OCI-LY1 (cell line): Measurements from ENCODE around the gene MOCS1.

Source experiments
- H2AFZ ChIP-seq: fragments of 200-600 bp; sonication (generic), shearing (Covaris generic); 2 replicates; pipeline ENCODE4 v1.6.0; 2014; ENCODE audit warnings: antibody characterized with exemption, mild to moderate bottlenecking, low read length
- H3F3A ChIP-seq: fragments of 200-600 bp; sonication (generic), shearing (Covaris generic); 2 replicates; pipeline ENCODE4 v1.6.0; 2014; ENCODE audit warnings: mild to moderate bottlenecking, antibody characterized with exemption, low read length, moderate library complexity; ENCODE audit not compliant: insufficient read depth
- H3K27ac ChIP-seq: fragments of 200-600 bp; sonication (generic); 2 replicates; pipeline ENCODE4 v1.5.1; 2014; ENCODE audit warnings: low read length, mixed run types, mild to moderate bottlenecking, low read depth; ENCODE audit not compliant: poor library complexity, severe bottlenecking
- H3K27me3 ChIP-seq: fragments of 200-600 bp; sonication (generic); 2 replicates; pipeline ENCODE4 v1.6.0; 2014; ENCODE audit warnings: antibody characterized with exemption, mild to moderate bottlenecking, low read length, moderate library complexity; ENCODE audit not compliant: insufficient read depth
- H3K36me3 ChIP-seq: fragments of 200-600 bp; sonication (generic); 2 replicates; pipeline ENCODE4 v1.6.1; 2014; ENCODE audit warnings: mild to moderate bottlenecking, antibody characterized with exemption, low read length, moderate library complexity, mixed read lengths; ENCODE audit not compliant: insufficient read depth
- H3K4me1 ChIP-seq: fragments of 200-600 bp; sonication (generic); 2 replicates; pipeline ENCODE4 v1.5.1; 2014; ENCODE audit warnings: mild to moderate bottlenecking, low read length, moderate library complexity; ENCODE audit not compliant: insufficient read depth, severe bottlenecking
- H3K4me2 ChIP-seq: fragments of 200-600 bp; sonication (generic), shearing (Covaris generic); 2 replicates; pipeline ENCODE4 v1.6.1; 2014; ENCODE audit warnings: low read length
- H3K4me3 ChIP-seq: fragments of 200-600 bp; sonication (generic); 2 replicates; pipeline ENCODE4 v1.5.1; 2014; ENCODE audit warnings: low read length, low read depth, mild to moderate bottlenecking, mixed read lengths; ENCODE audit not compliant: poor library complexity, severe bottlenecking
- H3K79me2 ChIP-seq: fragments of 200-600 bp; shearing (Covaris generic); 2 replicates; pipeline ENCODE4 v1.6.1; 2016; ENCODE audit warnings: mixed run types, low read length, mixed read lengths; ENCODE audit not compliant: insufficient read depth
- H3K9ac ChIP-seq: fragments of 200-600 bp; sonication (generic), shearing (Covaris generic); 2 replicates; pipeline ENCODE4 v1.6.1; 2014; ENCODE audit warnings: mild to moderate bottlenecking, low read length, mixed read lengths
- H3K9me2 ChIP-seq: fragments of 200-600 bp; sonication (generic), shearing (Covaris generic); 2 replicates; pipeline ENCODE4 v1.6.1; 2014; ENCODE audit warnings: low read depth, mild to moderate bottlenecking, low read length, mixed read lengths
- H3K9me3 ChIP-seq: fragments of 200-600 bp; shearing (Covaris generic); 2 replicates; pipeline ENCODE4 v1.6.1; 2014; ENCODE audit warnings: low read length, mixed read lengths
- H4K20me1 ChIP-seq: fragments of 200-600 bp; sonication (generic), shearing (Covaris generic); 2 replicates; pipeline ENCODE4 v1.6.0; 2016; ENCODE audit warnings: mild to moderate bottlenecking, low read length; ENCODE audit not compliant: insufficient read depth
- EZH2 ChIP-seq: fragments of 200-600 bp; sonication (generic), shearing (Covaris generic); IDR thresholded peaks from 2 replicates; pipeline ENCODE4 v1.8.0; 2017; ENCODE audit warnings: borderline replicate concordance, mixed run types, mild to moderate bottlenecking, antibody characterized with exemption, low read length, moderate library complexity, mixed read lengths
- TF ChIP-seq, protein P1 (sequence below): fragments of 200-600 bp; sonication (generic), shearing (Covaris generic); IDR thresholded peaks from 2 replicates; pipeline ENCODE4 v1.5.1; 2017; ENCODE audit warnings: mild to moderate bottlenecking, antibody characterized with exemption, low read length, moderate library complexity, mixed read lengths

MOCS1 gene

GRCh38 chr6:39935241-39935640, 979 bp upstream of the MOCS1 start:
- Histone ChIP-seq H3K27ac (no peak overlapping the region), H3K79me2 (no peaks in the 10 kb centered on the region), H3K9ac (no peak overlapping the region), H3K27me3 (no peaks in the 10 kb centered on the region), H2AFZ (no peak overlapping the region), H3F3A (no peaks in the 10 kb centered on the region), H3K9me3 (no peaks in the 10 kb centered on the region), H3K4me2 (no peak overlapping the region), H4K20me1 (no peaks in the 10 kb centered on the region), H3K4me1 (no peaks in the 10 kb centered on the region), H3K4me3 (no peak overlapping the region), H3K36me3 (no peaks in the 10 kb centered on the region), H3K9me2 (no peaks in the 10 kb centered on the region)
- TF ChIP-seq, protein P1, sequence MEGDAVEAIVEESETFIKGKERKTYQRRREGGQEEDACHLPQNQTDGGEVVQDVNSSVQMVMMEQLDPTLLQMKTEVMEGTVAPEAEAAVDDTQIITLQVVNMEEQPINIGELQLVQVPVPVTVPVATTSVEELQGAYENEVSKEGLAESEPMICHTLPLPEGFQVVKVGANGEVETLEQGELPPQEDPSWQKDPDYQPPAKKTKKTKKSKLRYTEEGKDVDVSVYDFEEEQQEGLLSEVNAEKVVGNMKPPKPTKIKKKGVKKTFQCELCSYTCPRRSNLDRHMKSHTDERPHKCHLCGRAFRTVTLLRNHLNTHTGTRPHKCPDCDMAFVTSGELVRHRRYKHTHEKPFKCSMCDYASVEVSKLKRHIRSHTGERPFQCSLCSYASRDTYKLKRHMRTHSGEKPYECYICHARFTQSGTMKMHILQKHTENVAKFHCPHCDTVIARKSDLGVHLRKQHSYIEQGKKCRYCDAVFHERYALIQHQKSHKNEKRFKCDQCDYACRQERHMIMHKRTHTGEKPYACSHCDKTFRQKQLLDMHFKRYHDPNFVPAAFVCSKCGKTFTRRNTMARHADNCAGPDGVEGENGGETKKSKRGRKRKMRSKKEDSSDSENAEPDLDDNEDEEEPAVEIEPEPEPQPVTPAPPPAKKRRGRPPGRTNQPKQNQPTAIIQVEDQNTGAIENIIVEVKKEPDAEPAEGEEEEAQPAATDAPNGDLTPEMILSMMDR = no peak
- TF ChIP-seq EZH2 = no peak

DNA sequence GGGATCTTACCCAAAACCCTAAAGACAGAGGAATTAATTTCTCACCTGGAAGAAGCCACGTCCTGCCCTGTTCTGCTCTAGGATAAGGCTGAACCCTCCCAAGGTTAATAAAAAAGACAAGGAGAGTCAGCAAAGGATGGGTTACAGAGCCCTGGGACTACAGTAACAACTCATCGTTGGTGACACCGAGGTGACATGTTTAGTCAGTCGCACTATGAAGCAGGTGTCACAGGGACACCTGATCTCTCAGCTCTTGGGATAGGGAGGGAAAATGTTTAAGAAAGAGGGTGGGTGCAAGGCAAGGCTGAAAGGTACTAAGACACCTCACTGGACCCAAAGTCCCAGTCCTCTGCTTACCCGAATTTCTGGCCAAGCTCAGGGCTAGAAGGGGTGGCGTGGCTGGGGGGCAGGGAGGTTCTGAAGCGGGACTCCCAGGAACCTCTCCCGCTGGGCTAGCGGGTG, 562 bp downstream of the MOCS1 start:
- no peak overlapping the region for H3K9ac ChIP-seq
- no peaks in the 10 kb centered on the region for H3K4me1 ChIP-seq
- no peaks in the 10 kb centered on the region for H3K36me3 ChIP-seq
- no peaks in the 10 kb centered on the region for H3K9me3 ChIP-seq
- no peak overlapping the region for H3K4me3 ChIP-seq
- no peaks in the 10 kb centered on the region for H3K27me3 ChIP-seq
- H3K27ac ChIP-seq = no peak overlapping the region
- H2AFZ ChIP-seq = no peak overlapping the region
- H3K79me2 ChIP-seq = no peaks in the 10 kb centered on the region
- H3K9me2 ChIP-seq = no peaks in the 10 kb centered on the region
- TF ChIP-seq EZH2 = no peak
- no peak overlapping the region for H3K4me2 ChIP-seq
- no peaks in the 10 kb centered on the region for H4K20me1 ChIP-seq
- H3F3A ChIP-seq = no peaks in the 10 kb centered on the region

- TF ChIP-seq, protein P1 = no peak
- TF ChIP-seq EZH2 = no peak
- Histone ChIP-seq H3K4me1 (no peaks in the 10 kb centered on the region), H4K20me1 (no peaks in the 10 kb centered on the region), H2AFZ (no peak overlapping the region), H3F3A (no peaks in the 10 kb centered on the region), H3K79me2 (no peaks in the 10 kb centered on the region), H3K9ac (no peak overlapping the region), H3K9me2 (no peaks in the 10 kb centered on the region), H3K27me3 (no peaks in the 10 kb centered on the region), H3K27ac (no peak overlapping the region), H3K4me2 (no peak overlapping the region), H3K36me3 (no peaks in the 10 kb centered on the region), H3K9me3 (no peaks in the 10 kb centered on the region), H3K4me3 (no peak overlapping the region)
Measured at GRCh38 chr6:39932386-39932910, 1.8 kb downstream of the MOCS1 start.

- Histone ChIP-seq H3K36me3 (no peaks in the 10 kb centered on the region), H2AFZ (no peak overlapping the region), H3K79me2 (no peaks in the 10 kb centered on the region), H3K27me3 (no peaks in the 10 kb centered on the region), H3F3A (no peaks in the 10 kb centered on the region), H3K27ac (no peak overlapping the region), H4K20me1 (no peaks in the 10 kb centered on the region), H3K4me2 (no peak overlapping the region), H3K9ac (no peak overlapping the region), H3K4me1 (no peaks in the 10 kb centered on the region), H3K9me2 (no peaks in the 10 kb centered on the region), H3K4me3 (no peak overlapping the region), H3K9me3 (no peaks in the 10 kb centered on the region)
- TF ChIP-seq, protein P1 = no peak
- no peak for TF ChIP-seq EZH2
Measured at GRCh38 chr6:39931607-39932006, 2.7 kb downstream of the MOCS1 start.
